Smooth muscle cell (in vitro differentiated cells): Measurements from ENCODE around the gene PIGK. TPM values are rescaled to one million over a fixed set of nuclear protein-coding genes. Genes with fewer than 3 reads are reported as not detected.

Experiments used
- DNase-seq: peaks from one replicate; lab custom pipeline; 2025; ENCODE audit not compliant: unreplicated experiment; lab: John Stamatoyannopoulos, UW
- H2AFZ ChIP-seq: fragments of 200-600 bp; sonication (generic); 2 replicates; pipeline ENCODE4 v1.6.0; 2016; ENCODE audit warnings: antibody characterized with exemption, low read depth, mild to moderate bottlenecking
- H3F3A ChIP-seq: fragments of 200-600 bp; sonication (generic); 2 replicates; pipeline ENCODE4 v1.6.0; 2017; ENCODE audit warnings: antibody characterized with exemption, low read depth
- H3K27ac ChIP-seq: fragments of 200-600 bp; sonication (generic); 2 replicates; pipeline ENCODE4 v1.5.1; 2016; ENCODE audit warnings: low read depth, mild to moderate bottlenecking
- H3K27me3 ChIP-seq: fragments of 200-600 bp; sonication (generic); 2 replicates; pipeline ENCODE4 v1.6.1; 2016; ENCODE audit warnings: low read depth, mild to moderate bottlenecking
- H3K36me3 ChIP-seq: fragments of 200-600 bp; sonication (generic); 2 replicates; pipeline ENCODE4 v1.5.1; 2016; ENCODE audit warnings: low read depth
- H3K4me1 ChIP-seq: fragments of 200-600 bp; sonication (generic); 2 replicates; pipeline ENCODE4 v1.5.1; 2016; ENCODE audit warnings: low read depth
- H3K4me2 ChIP-seq: fragments of 200-600 bp; sonication (generic); 2 replicates; pipeline ENCODE4 v1.6.0; 2016; ENCODE audit warnings: mild to moderate bottlenecking
- H3K4me3 ChIP-seq: fragments of 200-600 bp; sonication (generic); 2 replicates; pipeline ENCODE4 v1.5.1; 2016; ENCODE audit warnings: mild to moderate bottlenecking
- H3K79me2 ChIP-seq: fragments of 200-600 bp; sonication (generic); 2 replicates; pipeline ENCODE4 v1.6.0; 2016; ENCODE audit warnings: low read depth, mild to moderate bottlenecking
- H3K9ac ChIP-seq: fragments of 200-600 bp; sonication (generic); 2 replicates; pipeline ENCODE4 v1.6.0; 2016; ENCODE audit warnings: low read depth
- H3K9me3 ChIP-seq: fragments of 200-600 bp; sonication (generic); replicated peaks from 2 replicates; pipeline ENCODE4 v1.5.1; 2016; ENCODE audit warnings: low read depth
- H4K20me1 ChIP-seq: fragments of 200-600 bp; sonication (generic); 2 replicates; pipeline ENCODE4 v1.6.0; 2016; ENCODE audit warnings: low read depth
- WGBS: methylation state at CpG from one replicate; pipeline ENCODE4 v1.1.7; 2016; ENCODE audit warnings: low lambda C conversion rate; 5-methylcytosine and 5-hydroxymethylcytosine counted together
- polyA plus RNA-seq: library from polyadenylated mRNA; unstranded; fragments of >200 nt; fragmentation: Nextera tagmentation; extraction: Ambion mirVana; gene quantifications from 2 replicates; pipeline ENCODE4 v1.2.1, GENCODE V29; 2016
- total RNA-seq: library from RNA; depleted of rRNA; stranded (reverse); fragments of >200 nt; gene quantifications from 2 replicates; pipeline ENCODE4 v1.2.3, GENCODE V29; 2014
- TF ChIP-seq, protein P1 (sequence below): fragments of 200-600 bp; sonication (generic); IDR thresholded peaks from 2 replicates; pipeline ENCODE4 v1.5.1; 2017; ENCODE audit warnings: borderline replicate concordance, mild to moderate bottlenecking, antibody characterized with exemption; ENCODE audit not compliant: insufficient read depth, poor library complexity, severe bottlenecking

The PIGK gene
- total and polyA plus RNA-seq, 2 experiments from 2014 or later: 18.0 to 39.3 TPM

DNA sequence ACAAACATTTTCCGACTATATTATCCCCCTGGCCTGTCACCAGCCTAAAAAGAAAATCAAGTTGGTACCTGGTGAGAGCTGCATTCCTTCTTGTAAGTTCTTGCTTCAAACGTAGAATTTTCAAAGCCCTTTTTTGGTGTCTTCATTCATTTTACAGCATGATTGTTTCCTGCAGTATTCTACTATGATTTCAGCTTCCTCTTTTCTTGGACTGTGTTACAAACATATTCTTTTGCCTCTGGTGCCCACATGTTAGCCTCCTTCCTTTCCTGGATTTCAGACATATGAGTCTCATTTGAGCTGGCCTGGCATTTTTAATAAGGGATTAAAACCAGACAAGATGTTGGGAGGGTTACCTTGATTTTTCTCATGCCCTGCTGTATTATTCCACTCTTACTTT, 142.5 kb downstream of the PIGK start:
- Histone ChIP-seq H2AFZ (no peak overlapping the region), H3K4me3 (no peak overlapping the region), H3K4me2 (no peak overlapping the region), H3K79me2 (no peaks in the 10 kb centered on the region), H3K27ac (no peak overlapping the region), H3K4me1 (peaks cover under 1% of the 10 kb centered on the region), H3K9me3 (no peaks in the 10 kb centered on the region), H3K36me3 (no peaks in the 10 kb centered on the region), H3K27me3 (no peaks in the 10 kb centered on the region), H3F3A (no peaks in the 10 kb centered on the region), H4K20me1 (no peaks in the 10 kb centered on the region), H3K9ac (no peak overlapping the region)
- DNase-seq: no peak
- TF ChIP-seq, protein P1, sequence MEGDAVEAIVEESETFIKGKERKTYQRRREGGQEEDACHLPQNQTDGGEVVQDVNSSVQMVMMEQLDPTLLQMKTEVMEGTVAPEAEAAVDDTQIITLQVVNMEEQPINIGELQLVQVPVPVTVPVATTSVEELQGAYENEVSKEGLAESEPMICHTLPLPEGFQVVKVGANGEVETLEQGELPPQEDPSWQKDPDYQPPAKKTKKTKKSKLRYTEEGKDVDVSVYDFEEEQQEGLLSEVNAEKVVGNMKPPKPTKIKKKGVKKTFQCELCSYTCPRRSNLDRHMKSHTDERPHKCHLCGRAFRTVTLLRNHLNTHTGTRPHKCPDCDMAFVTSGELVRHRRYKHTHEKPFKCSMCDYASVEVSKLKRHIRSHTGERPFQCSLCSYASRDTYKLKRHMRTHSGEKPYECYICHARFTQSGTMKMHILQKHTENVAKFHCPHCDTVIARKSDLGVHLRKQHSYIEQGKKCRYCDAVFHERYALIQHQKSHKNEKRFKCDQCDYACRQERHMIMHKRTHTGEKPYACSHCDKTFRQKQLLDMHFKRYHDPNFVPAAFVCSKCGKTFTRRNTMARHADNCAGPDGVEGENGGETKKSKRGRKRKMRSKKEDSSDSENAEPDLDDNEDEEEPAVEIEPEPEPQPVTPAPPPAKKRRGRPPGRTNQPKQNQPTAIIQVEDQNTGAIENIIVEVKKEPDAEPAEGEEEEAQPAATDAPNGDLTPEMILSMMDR: no peak
- WGBS: 93% methylated on average over 2 of the region's 2 CpGs

DNA sequence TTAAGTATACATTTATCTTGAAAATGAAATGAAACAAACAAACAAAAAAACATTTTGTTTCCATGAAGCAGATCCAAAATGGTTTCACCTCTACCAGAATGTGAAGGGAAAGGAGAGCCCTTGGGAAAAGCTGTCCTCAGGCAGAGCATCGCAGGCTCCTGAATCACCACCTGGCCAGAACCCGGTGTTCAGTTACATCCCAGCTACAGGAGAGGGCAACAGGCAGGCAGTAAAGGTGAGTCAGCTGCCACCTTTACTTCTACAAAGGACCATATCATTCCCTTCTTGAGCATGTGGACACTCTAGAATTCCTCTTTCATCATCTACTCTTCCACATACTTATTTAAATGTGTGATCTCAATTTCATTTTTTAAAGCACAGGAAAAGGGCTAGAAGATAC, 151.2 kb downstream of the PIGK start:
- no peaks in the 10 kb centered on the region for H3F3A ChIP-seq
- no peak for DNase-seq
- 84% methylated on average over 2 of the region's 2 CpGs for WGBS

DNA sequence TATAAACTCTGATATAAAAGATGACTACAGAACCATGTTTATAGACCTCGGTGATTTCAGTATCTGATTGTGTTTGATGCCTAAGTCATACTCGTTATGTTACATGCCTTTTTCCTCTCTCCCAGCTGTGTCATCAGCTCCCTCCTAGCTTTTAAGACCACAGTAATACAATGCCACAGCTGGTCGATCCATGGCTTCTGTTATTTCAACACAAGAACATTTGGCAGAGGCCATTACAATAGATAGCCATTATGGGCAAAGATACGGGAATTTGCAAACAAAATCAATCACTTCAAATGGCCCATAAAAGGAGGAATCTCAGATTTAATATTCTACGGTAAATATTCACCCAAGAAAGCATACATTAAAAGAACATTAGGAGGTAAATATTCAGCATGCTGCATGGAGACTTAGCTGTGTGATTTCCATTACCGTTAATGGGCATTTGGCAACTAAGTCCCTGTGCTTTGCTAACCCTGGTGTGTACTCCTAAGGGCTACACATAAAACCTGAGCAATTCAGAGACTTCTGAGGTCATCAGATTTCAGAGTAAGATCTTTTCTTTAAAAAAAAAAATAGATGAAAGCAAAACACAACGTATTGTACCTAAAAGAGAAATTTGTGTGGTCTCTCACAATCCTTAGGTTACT, 153.4 kb downstream of the PIGK start:
- Histone ChIP-seq H2AFZ (no peak overlapping the region), H3K79me2 (no peaks in the 10 kb centered on the region), H4K20me1 (no peaks in the 10 kb centered on the region), H3K4me3 (no peak overlapping the region), H3F3A (no peaks in the 10 kb centered on the region), H3K4me1 (no peaks in the 10 kb centered on the region), H3K9ac (no peak overlapping the region), H3K27ac (no peak overlapping the region), H3K9me3 (no peaks in the 10 kb centered on the region), H3K27me3 (no peaks in the 10 kb centered on the region), H3K4me2 (no peak overlapping the region), H3K36me3 (no peaks in the 10 kb centered on the region)
- TF ChIP-seq, protein P1: no peak
- WGBS: 90% methylated on average over 7 of the region's 7 CpGs
- DNase-seq: no peak

More for the DNA sequence above, 151.2 kb downstream of the PIGK start:
- Histone ChIP-seq H3K4me2 (no peak overlapping the region), H3K4me3 (no peak overlapping the region), H3K79me2 (no peaks in the 10 kb centered on the region), H3K36me3 (no peaks in the 10 kb centered on the region), H3K4me1 (no peaks in the 10 kb centered on the region), H2AFZ (no peak overlapping the region), H3K27ac (no peak overlapping the region), H3K27me3 (no peaks in the 10 kb centered on the region), H3K9me3 (no peaks in the 10 kb centered on the region), H3K9ac (no peak overlapping the region), H4K20me1 (no peaks in the 10 kb centered on the region)
- TF ChIP-seq, protein P1: no peak

DNA sequence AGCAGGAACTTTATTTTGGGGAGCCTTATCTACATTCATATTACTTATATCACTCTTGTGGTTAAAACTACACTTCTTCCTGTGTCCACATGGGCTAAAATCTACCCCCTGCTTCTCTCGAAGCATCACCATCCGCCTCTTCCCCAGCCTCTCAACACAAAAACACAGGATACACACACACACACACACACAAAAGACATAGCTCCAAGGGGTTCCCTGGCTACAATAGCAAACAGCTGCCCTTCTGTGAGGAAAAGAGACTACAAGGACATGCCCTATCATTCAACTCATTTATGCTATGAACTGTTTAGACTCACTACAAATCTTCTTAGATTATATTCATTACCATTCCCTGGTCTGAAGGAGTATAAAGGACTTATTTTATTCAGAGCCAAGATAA, 155.0 kb downstream of the PIGK start:
- Histone ChIP-seq H4K20me1 (no peaks in the 10 kb centered on the region), H3K9ac (no peak overlapping the region), H3K27ac (no peak overlapping the region), H2AFZ (no peak overlapping the region), H3K79me2 (no peaks in the 10 kb centered on the region), H3K4me2 (no peak overlapping the region), H3K36me3 (no peaks in the 10 kb centered on the region), H3K4me3 (no peak overlapping the region), H3K4me1 (peaks cover 5% of the 10 kb centered on the region), H3K9me3 (no peaks in the 10 kb centered on the region), H3F3A (no peaks in the 10 kb centered on the region), H3K27me3 (no peaks in the 10 kb centered on the region)
- TF ChIP-seq, protein P1: no peak
- 90% methylated on average over 2 of the region's 2 CpGs for WGBS
- no peak for DNase-seq
